ENCODE data around the gene CEP57L1. TPM values are rescaled to one million over a fixed set of nuclear protein-coding genes. Genes with fewer than 3 reads are reported as not detected.

Gene CEP57L1
- total RNA-seq, 1 donor from 2014 or later: 13.2 TPM

GRCh38 chr6:109153752-109154151 is 58.4 kb downstream of the CEP57L1 start:
- H3K9me3 Mint-ChIP-seq (ENCODE audit: unreplicated experiment): peaks cover 9% of the 10 kb centered on the region
- no peaks in the 10 kb centered on the region for H3K4me1 Mint-ChIP-seq (ENCODE audit: unreplicated experiment)
- TF ChIP-seq CTCF (IDR thresholded peaks at IDR 0.05): no peak
- H3K27ac Mint-ChIP-seq (ENCODE audit: unreplicated experiment): no peak overlapping the region
- peaks cover 49% of the 10 kb centered on the region for H3K36me3 Mint-ChIP-seq (ENCODE audit: unreplicated experiment)
- DNase-seq (ENCODE audit: extremely low spot score, unreplicated experiment): no peak
- no peaks in the 10 kb centered on the region for H3K27me3 Mint-ChIP-seq (ENCODE audit: unreplicated experiment)
- no peak overlapping the region for H3K4me3 Mint-ChIP-seq (ENCODE audit: unreplicated experiment)

GRCh38 chr6:109164331-109164730 is 69.0 kb downstream of the CEP57L1 start:
- peak overlapping the region; percentile 48 for H3K27ac Mint-ChIP-seq (ENCODE audit: unreplicated experiment)
- no peaks in the 10 kb centered on the region for H3K27me3 Mint-ChIP-seq (ENCODE audit: unreplicated experiment)
- no peak for TF ChIP-seq CTCF (IDR thresholded peaks at IDR 0.05)
- no peaks in the 10 kb centered on the region for H3K9me3 Mint-ChIP-seq (ENCODE audit: unreplicated experiment)
- H3K36me3 Mint-ChIP-seq (ENCODE audit: unreplicated experiment): peaks cover 14% of the 10 kb centered on the region
- no peak overlapping the region for H3K4me3 Mint-ChIP-seq (ENCODE audit: unreplicated experiment)
- peaks cover 9% of the 10 kb centered on the region for H3K4me1 Mint-ChIP-seq (ENCODE audit: unreplicated experiment)
- no peak for DNase-seq (ENCODE audit: extremely low spot score, unreplicated experiment)

GRCh38 chr6:109165392-109165974 is 70.2 kb downstream of the CEP57L1 start:
- no peak for DNase-seq (ENCODE audit: extremely low spot score, unreplicated experiment)
- Mint-ChIP-seq H3K36me3 (ENCODE audit: unreplicated experiment) (peaks cover 12% of the 10 kb centered on the region), H3K27ac (ENCODE audit: unreplicated experiment) (peak overlapping the region; percentile 66), H3K27me3 (ENCODE audit: unreplicated experiment) (no peaks in the 10 kb centered on the region), H3K4me3 (ENCODE audit: unreplicated experiment) (no peak overlapping the region), H3K9me3 (ENCODE audit: unreplicated experiment) (no peaks in the 10 kb centered on the region), H3K4me1 (ENCODE audit: unreplicated experiment) (peaks cover 9% of the 10 kb centered on the region)
- TF ChIP-seq CTCF (IDR thresholded peaks at IDR 0.05): no peak

GRCh38 chr6:109166673-109167072 is 71.4 kb downstream of the CEP57L1 start:
- no peak for TF ChIP-seq CTCF (IDR thresholded peaks at IDR 0.05)
- no peak overlapping the region for H3K27ac Mint-ChIP-seq (ENCODE audit: unreplicated experiment)
- H3K9me3 Mint-ChIP-seq (ENCODE audit: unreplicated experiment): no peaks in the 10 kb centered on the region
- no peaks in the 10 kb centered on the region for H3K27me3 Mint-ChIP-seq (ENCODE audit: unreplicated experiment)
- no peak for DNase-seq (ENCODE audit: extremely low spot score, unreplicated experiment)
- H3K36me3 Mint-ChIP-seq (ENCODE audit: unreplicated experiment): peaks cover 5% of the 10 kb centered on the region
- peaks cover 9% of the 10 kb centered on the region for H3K4me1 Mint-ChIP-seq (ENCODE audit: unreplicated experiment)
- no peak overlapping the region for H3K4me3 Mint-ChIP-seq (ENCODE audit: unreplicated experiment)

GRCh38 chr6:109167562-109167961 is 72.3 kb downstream of the CEP57L1 start:
- no peaks in the 10 kb centered on the region for H3K27me3 Mint-ChIP-seq (ENCODE audit: unreplicated experiment)
- H3K27ac Mint-ChIP-seq (ENCODE audit: unreplicated experiment): no peak overlapping the region
- no peaks in the 10 kb centered on the region for H3K9me3 Mint-ChIP-seq (ENCODE audit: unreplicated experiment)
- no peak for TF ChIP-seq CTCF (IDR thresholded peaks at IDR 0.05)
- H3K4me3 Mint-ChIP-seq (ENCODE audit: unreplicated experiment): no peak overlapping the region
- no peak for DNase-seq (ENCODE audit: extremely low spot score, unreplicated experiment)
- peaks cover 9% of the 10 kb centered on the region for H3K4me1 Mint-ChIP-seq (ENCODE audit: unreplicated experiment)
- H3K36me3 Mint-ChIP-seq (ENCODE audit: unreplicated experiment): peaks cover 5% of the 10 kb centered on the region

All from osteocyte (in vitro differentiated cells).